ENCODE results near the gene SH3BP4. TPM values are rescaled to one million over a fixed set of nuclear protein-coding genes. Genes with fewer than 3 reads are reported as not detected.

SH3BP4 gene
- total RNA-seq, 4 donors from 2014 or later: 11.0 to 22.9 (median 18.7) TPM

DNA sequence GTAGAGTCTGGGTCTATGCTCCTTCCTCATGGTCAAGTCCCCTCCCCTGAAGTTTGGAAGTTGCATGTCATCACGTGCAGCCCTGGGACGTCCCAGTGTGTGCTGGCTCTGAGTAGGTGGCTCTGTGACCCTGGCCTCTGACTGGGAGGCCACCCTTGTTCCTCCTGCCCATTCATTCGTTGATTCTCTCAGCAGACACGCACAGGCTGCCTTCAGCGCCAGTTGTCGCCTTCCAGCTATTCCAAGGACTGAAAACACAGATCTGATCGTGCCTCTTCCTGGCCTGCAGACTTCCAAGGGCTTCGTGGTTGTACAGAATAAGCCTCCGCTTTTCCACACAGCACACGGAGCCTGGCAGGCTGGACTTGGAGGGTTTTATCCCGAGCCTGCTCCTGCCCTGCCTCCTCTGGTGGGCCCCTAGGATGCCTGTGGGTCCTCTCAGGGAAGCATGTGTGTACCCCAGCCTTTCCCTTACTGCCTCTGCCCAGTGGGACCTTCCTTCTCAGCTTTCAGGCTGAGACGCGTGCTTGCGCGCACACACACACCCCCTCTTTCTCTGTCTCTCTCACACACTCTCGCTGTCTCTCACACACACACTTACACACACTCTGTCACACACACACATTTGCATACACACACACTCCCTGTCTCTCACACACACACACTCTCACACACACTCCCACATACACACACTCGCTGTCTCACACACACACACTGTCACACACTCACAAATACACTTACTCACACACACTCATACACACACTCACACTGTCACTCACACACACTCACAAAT is 17.7 kb downstream of the SH3BP4 start:
- Histone ChIP-seq H3K4me3 (no peak overlapping the region), H3K27ac (peak overlapping the region in 2 of 4 donors; percentile 46 to 51), H3K9me3 (no peaks in the 10 kb centered on the region), H3K4me1 (peaks cover 0 to 33% (median 15%) of the 10 kb centered on the region in 3 donors), H3K36me3 (no peaks in the 10 kb centered on the region), H3K27me3 (peaks cover 0 to 6% (median 0%) of the 10 kb centered on the region in 4 donors)
- no peak for DNase-seq
- no peak for TF ChIP-seq CTCF (IDR thresholded peaks at IDR 0.05)
- TF ChIP-seq POLR2A (IDR thresholded peaks at IDR 0.05): no peak
- whole genome bisulfite sequencing, 2 donors: 76 to 79% methylated on average over 11 to 13 of the region's 17 CpGs
- intact Hi-C loops (cut with DNase I): no loop called here

- Histone ChIP-seq H3K27ac (peak overlapping the region in 2 of 4 donors; percentile 46 to 51), H3K9me3 (no peaks in the 10 kb centered on the region), H3K4me3 (no peak overlapping the region), H3K36me3 (no peaks in the 10 kb centered on the region), H3K27me3 (peaks cover 0 to 6% (median 0%) of the 10 kb centered on the region in 4 donors), H3K4me1 (peaks cover 0 to 35% (median 15%) of the 10 kb centered on the region in 3 donors)
- no peak for DNase-seq
- intact Hi-C loops (cut with DNase I): no loop called here
- TF ChIP-seq CTCF (IDR thresholded peaks at IDR 0.05) (no peak), POLR2A (IDR thresholded peaks at IDR 0.05) (no peak)
- WGBS, 2 donors: 45 to 56% methylated on average over 6 to 7 of the region's 7 CpGs
Observed at GRCh38 chr2:234970099-234970440, 18.3 kb downstream of the SH3BP4 start.

- H3K27ac ChIP-seq: peak overlapping the region in 2 of 4 donors; percentile 46 to 51
- 35 to 37% methylated on average over 13 of the region's 13 CpGs for WGBS, 2 donors
- H3K4me3 ChIP-seq: no peak overlapping the region
- no peaks in the 10 kb centered on the region for H3K9me3 ChIP-seq
- no peak for DNase-seq
- H3K36me3 ChIP-seq: no peaks in the 10 kb centered on the region
- peaks cover 0 to 38% (median 15%) of the 10 kb centered on the region in 3 donors for H3K4me1 ChIP-seq
- peaks cover 0 to 6% (median 0%) of the 10 kb centered on the region in 4 donors for H3K27me3 ChIP-seq
- TF ChIP-seq CTCF (IDR thresholded peaks at IDR 0.05) (no peak), POLR2A (IDR thresholded peaks at IDR 0.05) (no peak)
- intact Hi-C loops (cut with DNase I): no loop called here
Observed at GRCh38 chr2:234970477-234970882, 18.7 kb downstream of the SH3BP4 start.

GRCh38 chr2:234971496-234971895 is 19.7 kb downstream of the SH3BP4 start:
- Histone ChIP-seq H3K27me3 (peaks cover 0 to 6% (median 0%) of the 10 kb centered on the region in 4 donors), H3K4me3 (no peak overlapping the region), H3K36me3 (no peaks in the 10 kb centered on the region), H3K4me1 (peaks cover 0 to 38% (median 15%) of the 10 kb centered on the region in 3 donors), H3K9me3 (no peaks in the 10 kb centered on the region), H3K27ac (no peak overlapping the region)
- no peak for DNase-seq
- WGBS, 2 donors: 82 to 89% methylated on average over 7 of the region's 7 CpGs
- TF ChIP-seq CTCF (IDR thresholded peaks at IDR 0.05) (no peak), POLR2A (IDR thresholded peaks at IDR 0.05) (no peak)
- intact Hi-C loops (cut with DNase I): no loop called here

- H3K4me1 ChIP-seq: peaks cover 0 to 44% (median 15%) of the 10 kb centered on the region in 3 donors
- H3K27ac ChIP-seq: no peak overlapping the region
- no peak for TF ChIP-seq CTCF (IDR thresholded peaks at IDR 0.05)
- no peak for TF ChIP-seq POLR2A (IDR thresholded peaks at IDR 0.05)
- H3K9me3 ChIP-seq: no peaks in the 10 kb centered on the region
- DNase-seq: no peak
- H3K27me3 ChIP-seq: no peaks in the 10 kb centered on the region
- H3K36me3 ChIP-seq: no peaks in the 10 kb centered on the region
- WGBS, 2 donors: 82 to 85% methylated on average over 7 to 8 of the region's 8 CpGs
- H3K4me3 ChIP-seq: no peak overlapping the region
- intact Hi-C loops (cut with DNase I): no loop called here
Observed at GRCh38 chr2:234973008-234973407, 21.2 kb downstream of the SH3BP4 start.

Measured in esophagus squamous epithelium (tissue), 5 donors.